Spleen (tissue), 7 donors: ENCODE data around the gene CPXM2.

ENCODE experiments used
- CTCF ChIP-seq, 11 experiments: fragments of 200-600 bp in 7 of 11; fragments of 450-650 bp in 4 of 11; sonication (generic) in 4 of 11; IDR thresholded peaks in 8 of 11; conservative IDR thresholded peaks in 3 of 11; 1 replicate in 7 of 11; 2 replicates in 4 of 11; pipeline versions ENCODE4 v1.4.0 to v1.8.0; 2016 to 2021; ENCODE audit warnings: antibody characterized with exemption in 11 of 11, inconsistent platforms in 4 of 11, mild to moderate bottlenecking in 1 of 11
- POLR2A ChIP-seq, 3 donors: fragments of 450-650 bp; IDR thresholded peaks; one replicate each; pipeline ENCODE4 v1.5.1; 2017; ENCODE audit warnings: antibody characterized with exemption in 3 of 3, mild to moderate bottlenecking in 1 of 3
- donor health status: DM: no; HTN: no; CAD: no; lungs with moderate emphysema.
- donor health status: DM: no; HTN: no; CAD: no.
- donor health status: DM: no; HTN: no; CAD: no.

GRCh38 chr10:123769647-123770046 lies 122.0 kb downstream of the CPXM2 start:
- TF ChIP-seq POLR2A (IDR thresholded peaks at IDR 0.05) = no peak
- no peak for TF ChIP-seq CTCF (IDR thresholded peaks at IDR 0.05 in 8 of 11, conservative IDR thresholded peaks at IDR 0.05 in 3 of 11)
